Fibroblast of villous mesenchyme (primary cell): Measurements from ENCODE around the gene FAM187B. TPM values are rescaled to one million over a fixed set of nuclear protein-coding genes. Genes with fewer than 3 reads are reported as not detected.

Experiments
- DNase-seq: peaks from one replicate; pipeline ENCODE4 v3.0.0-alpha.2; 2010; ENCODE audit warnings: low read depth
- H3K4me3 ChIP-seq: 2 replicates; pipeline ENCODE4 v1.5.1; 2011; ENCODE audit warnings: low read depth, mild to moderate bottlenecking, low read length
- total RNA-seq: library from RNA; depleted of rRNA; stranded (reverse); fragments of >200 nt; gene quantifications from 2 replicates; pipeline ENCODE4 v1.2.3, GENCODE V29; 2012
- TF ChIP-seq, protein P1 (sequence below): IDR thresholded peaks from 2 replicates; pipeline ENCODE4 v1.5.1; 2012; ENCODE audit warnings: low read depth, mild to moderate bottlenecking, low read length; ENCODE audit not compliant: insufficient read depth

Gene FAM187B
- not detected in 2 replicates for total RNA-seq

DNA sequence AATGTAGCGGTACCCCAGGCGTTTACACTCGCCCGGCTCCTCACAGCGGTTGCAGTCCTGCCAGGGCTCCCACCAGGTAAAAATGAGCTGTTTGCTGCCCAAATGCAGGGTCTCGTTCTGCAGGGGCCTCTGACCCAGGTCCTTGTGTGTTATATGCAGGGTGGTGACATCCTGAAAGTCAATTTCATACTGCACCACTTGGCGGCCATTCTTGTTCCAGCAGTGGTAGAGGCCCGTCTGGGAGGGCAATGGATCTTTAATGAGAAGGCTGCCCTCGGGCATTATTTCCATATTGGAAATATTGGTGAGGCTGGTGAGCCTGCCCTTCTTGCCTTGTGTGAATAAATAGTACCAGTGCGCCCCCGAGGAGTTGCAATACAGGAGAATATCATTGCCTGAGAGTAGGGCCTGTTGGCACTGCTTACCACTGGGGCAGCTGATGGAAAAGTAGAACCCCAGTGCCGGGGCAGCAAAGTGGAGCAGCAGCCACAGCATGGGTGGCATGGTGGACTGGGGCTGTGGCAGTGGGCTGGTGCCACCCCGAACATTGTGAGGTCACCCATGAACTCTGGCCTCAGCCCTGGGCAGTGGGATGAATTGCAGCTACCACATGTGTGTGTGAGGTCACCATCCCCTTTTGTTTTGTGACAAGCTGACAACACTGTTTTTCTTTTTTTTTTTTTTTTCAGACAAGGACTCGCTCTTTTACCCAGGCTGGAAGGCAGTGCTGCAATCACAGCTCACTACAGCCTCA is at the start of gene FAM187B:
TSS of gene FAM187B (minus strand) at position 563 of the 754 bp plus-strand sequence. CDS start at position 504, 59 bp downstream.
- DNase-seq: no peak
- no peak within 1 kb of the TSS for H3K4me3 ChIP-seq
- TF ChIP-seq, protein P1, sequence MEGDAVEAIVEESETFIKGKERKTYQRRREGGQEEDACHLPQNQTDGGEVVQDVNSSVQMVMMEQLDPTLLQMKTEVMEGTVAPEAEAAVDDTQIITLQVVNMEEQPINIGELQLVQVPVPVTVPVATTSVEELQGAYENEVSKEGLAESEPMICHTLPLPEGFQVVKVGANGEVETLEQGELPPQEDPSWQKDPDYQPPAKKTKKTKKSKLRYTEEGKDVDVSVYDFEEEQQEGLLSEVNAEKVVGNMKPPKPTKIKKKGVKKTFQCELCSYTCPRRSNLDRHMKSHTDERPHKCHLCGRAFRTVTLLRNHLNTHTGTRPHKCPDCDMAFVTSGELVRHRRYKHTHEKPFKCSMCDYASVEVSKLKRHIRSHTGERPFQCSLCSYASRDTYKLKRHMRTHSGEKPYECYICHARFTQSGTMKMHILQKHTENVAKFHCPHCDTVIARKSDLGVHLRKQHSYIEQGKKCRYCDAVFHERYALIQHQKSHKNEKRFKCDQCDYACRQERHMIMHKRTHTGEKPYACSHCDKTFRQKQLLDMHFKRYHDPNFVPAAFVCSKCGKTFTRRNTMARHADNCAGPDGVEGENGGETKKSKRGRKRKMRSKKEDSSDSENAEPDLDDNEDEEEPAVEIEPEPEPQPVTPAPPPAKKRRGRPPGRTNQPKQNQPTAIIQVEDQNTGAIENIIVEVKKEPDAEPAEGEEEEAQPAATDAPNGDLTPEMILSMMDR: no peak

GRCh38 chr19:35276706-35277281 is 48.3 kb upstream of the FAM187B start:
- no peak overlapping the region for H3K4me3 ChIP-seq
- TF ChIP-seq, protein P1: no peak
- DNase-seq: no peak

DNA sequence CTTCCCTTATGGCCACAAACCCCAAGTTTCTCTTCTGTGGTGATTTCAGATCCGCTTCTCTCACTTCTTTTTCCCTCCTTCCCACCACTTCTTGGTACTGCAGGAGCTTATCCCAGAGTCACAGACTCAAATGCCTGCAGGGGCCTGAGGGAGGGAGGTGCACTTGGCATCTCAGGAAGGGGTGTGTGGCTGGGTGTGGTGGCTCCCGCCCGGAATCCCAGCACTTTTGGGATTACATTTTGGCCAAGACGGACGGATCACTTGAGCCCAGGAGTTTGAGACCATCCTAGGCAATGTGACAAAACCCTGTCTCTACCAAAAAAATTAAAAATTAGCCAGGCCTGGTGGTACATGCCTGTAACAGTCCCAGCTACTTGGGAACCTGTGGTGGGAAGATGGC is 45.8 kb upstream of the FAM187B start:
- TF ChIP-seq, protein P1: no peak
- H3K4me3 ChIP-seq: no peak overlapping the region
- no peak for DNase-seq

DNA sequence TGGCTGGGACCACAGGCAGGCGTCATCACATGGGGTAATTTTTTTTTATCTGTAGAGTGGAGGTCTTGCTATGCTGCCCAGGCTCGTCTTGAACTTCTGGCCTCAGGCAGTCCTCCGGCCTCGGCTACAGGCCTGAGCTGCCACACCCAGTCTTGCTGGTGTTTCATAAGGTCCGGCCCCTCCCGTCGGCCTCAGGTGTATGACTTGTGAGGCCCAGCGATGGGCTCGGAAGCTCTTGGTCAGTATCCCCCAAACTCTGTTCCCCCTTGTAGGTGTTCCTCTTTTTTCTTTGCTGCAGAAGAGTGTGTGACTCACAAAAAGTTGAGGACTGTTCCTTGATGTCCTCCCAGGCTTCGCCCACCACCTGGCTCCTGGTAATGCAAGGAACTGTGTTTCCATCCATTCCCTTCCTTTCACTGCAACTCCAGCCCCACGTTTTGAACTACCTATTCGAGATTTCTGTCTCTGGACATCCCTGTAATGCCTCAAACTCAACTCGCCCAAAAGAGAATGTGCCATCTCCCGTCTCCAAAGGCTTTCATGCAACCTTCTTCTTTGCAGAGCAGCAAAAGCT is 45.2 kb upstream of the FAM187B start:
- TF ChIP-seq, protein P1: no peak
- H3K4me3 ChIP-seq: no peak overlapping the region
- no peak for DNase-seq

DNA sequence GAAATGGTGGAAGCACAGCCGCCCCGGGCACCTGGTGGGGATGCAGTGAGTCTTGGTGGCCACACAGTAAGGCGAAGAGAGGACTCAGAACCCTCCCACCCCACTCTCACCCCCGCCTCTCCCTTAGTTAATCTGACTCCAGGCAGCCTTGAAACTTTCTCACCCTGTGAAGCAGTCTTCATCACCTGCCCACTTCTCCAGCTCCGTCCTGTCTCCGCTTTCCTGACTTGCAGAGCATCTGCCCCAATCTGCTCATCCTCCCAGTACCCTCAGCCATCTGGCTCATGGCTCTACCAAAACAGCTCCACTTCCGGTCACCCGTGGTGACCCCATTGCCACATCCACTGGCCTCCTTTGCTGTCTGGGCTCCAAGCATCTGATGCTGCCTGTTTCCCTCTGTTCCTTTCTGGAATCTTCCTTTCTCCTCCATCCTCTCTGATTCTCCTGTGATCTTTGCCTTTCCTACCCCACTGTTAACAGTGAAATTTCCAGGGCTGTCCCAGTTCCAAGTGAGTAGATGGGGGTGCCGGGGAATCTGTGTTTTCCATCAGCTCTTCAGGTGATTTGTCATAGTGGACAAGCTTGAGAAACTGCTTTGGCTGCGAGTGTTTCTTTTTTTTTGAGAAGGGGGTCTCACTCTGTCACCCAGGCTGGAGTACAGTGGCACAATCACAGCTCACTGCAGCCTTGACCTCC is 44.6 kb upstream of the FAM187B start:
- no peak for DNase-seq
- TF ChIP-seq, protein P1: no peak
- no peak overlapping the region for H3K4me3 ChIP-seq

DNA sequence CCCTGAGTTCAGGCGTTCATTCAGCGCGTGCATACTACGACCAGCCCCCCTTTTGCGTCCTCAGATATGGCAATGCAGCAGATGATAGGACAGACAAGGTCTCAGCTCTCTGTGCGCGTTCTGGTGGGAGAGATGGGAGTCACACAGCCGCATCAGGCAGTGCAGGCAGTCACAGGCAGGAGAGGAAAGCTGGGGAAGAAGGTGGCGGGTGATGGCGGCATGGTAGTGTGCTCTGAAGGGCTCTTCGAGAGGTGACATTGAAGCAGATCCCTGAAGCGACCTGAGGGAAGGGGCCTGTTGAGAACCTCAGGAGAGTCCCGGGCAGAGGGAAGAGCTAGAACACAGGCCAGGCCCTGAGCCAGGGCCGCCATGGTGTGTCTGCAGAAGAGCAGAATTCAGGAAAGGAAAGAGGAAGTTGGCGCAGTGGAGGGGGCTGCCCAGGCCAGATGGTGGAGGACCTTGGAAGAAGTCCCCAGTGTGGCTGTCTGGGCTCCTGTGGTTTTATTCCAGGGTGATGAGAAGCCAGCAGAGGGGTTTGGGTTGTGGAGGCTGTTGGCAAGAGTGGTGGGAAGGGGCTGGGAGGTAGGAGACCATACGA is 43.7 kb upstream of the FAM187B start:
- TF ChIP-seq, protein P1: no peak
- no peak overlapping the region for H3K4me3 ChIP-seq
- no peak for DNase-seq
